MCF 10A (cell line): ENCODE results near the gene SH3BP1. TPM values are rescaled to one million over a fixed set of nuclear protein-coding genes. Genes with fewer than 3 reads are reported as not detected.
A peak's percentile ranks its signal among the peaks of the same experiment; 100 is the strongest.
"Not testable (repeated sequence)": the region's sequence is repeated elsewhere in the genome, so short reads cannot be mapped to it uniquely, and the experiment has no call there.

Experiments used
- BruUV-seq: library from RNA; stranded (reverse); fragments of 400-500 nt; replicated peaks from 2 replicates; lab custom pipeline; 2021; lab: Mats Ljungman, UMichigan
- CTCF ChIA-PET: fragments of 300-600 bp; sonication (Branson Sonifier 250); formaldehyde crosslinking; extraction: SDS; loops from one replicate; lab custom pipeline; 2021; ENCODE audit warnings: antibody characterized with exemption, inconsistent platforms; lab: Yijun Ruan, JAX
- POLR2A ChIA-PET: fragments of 300-600, 350-650 bp; sonication (Branson Sonifier 250); formaldehyde crosslinking; extraction: SDS; loops from one replicate; lab custom pipeline; 2020; ENCODE audit warnings: antibody characterized with exemption, inconsistent platforms; lab: Yijun Ruan, JAX
- DNase-seq: peaks from one replicate; pipeline ENCODE4 v3.0.0-alpha.2; 2018; ENCODE audit not compliant: unreplicated experiment
- H3K27ac Mint-ChIP-seq: one replicate; pipeline ENCODE4 v1.8.0; 2022; ENCODE audit warnings: mild to moderate bottlenecking, low read depth, mixed read lengths; ENCODE audit not compliant: unreplicated experiment
- H3K27me3 Mint-ChIP-seq: one replicate; pipeline ENCODE4 v1.8.0; 2022; ENCODE audit warnings: mixed read lengths; ENCODE audit not compliant: insufficient read depth, unreplicated experiment
- H3K36me3 Mint-ChIP-seq: one replicate; pipeline ENCODE4 v1.8.0; 2022; ENCODE audit warnings: mild to moderate bottlenecking, moderate library complexity, mixed read lengths; ENCODE audit not compliant: insufficient read depth, unreplicated experiment
- H3K4me1 Mint-ChIP-seq: one replicate; pipeline ENCODE4 v1.8.0; 2022; ENCODE audit warnings: mixed read lengths; ENCODE audit not compliant: insufficient read depth, unreplicated experiment
- H3K4me3 Mint-ChIP-seq: one replicate; pipeline ENCODE4 v1.8.0; 2022; ENCODE audit warnings: mild to moderate bottlenecking, moderate library complexity, mixed read lengths; ENCODE audit not compliant: unreplicated experiment
- H3K9me3 Mint-ChIP-seq: one replicate; pipeline ENCODE4 v1.8.0; 2022; ENCODE audit warnings: mixed read lengths; ENCODE audit not compliant: unreplicated experiment
- intact Hi-C: fragments of 100-400 bp; cut with micrococcal nuclease; formaldehyde crosslinking; loops from 2 replicates; pipeline ENCODE4 v1.14.1; 2022
- total RNA-seq: library from RNA; stranded (reverse); gene quantifications from 2 replicates; pipeline ENCODE4 v1.2.3, GENCODE V29; 2022
- TF ChIP-seq, protein P1 (sequence below): fragments of 200-600 bp; IDR thresholded peaks from one replicate; pipeline ENCODE4 v1.8.0; 2022; ENCODE audit warnings: antibody characterized with exemption, mild to moderate bottlenecking; ENCODE audit not compliant: unreplicated experiment

SH3BP1 gene
- total RNA-seq, 1 experiment from 2014 or later, result 1.5 TPM

DNA sequence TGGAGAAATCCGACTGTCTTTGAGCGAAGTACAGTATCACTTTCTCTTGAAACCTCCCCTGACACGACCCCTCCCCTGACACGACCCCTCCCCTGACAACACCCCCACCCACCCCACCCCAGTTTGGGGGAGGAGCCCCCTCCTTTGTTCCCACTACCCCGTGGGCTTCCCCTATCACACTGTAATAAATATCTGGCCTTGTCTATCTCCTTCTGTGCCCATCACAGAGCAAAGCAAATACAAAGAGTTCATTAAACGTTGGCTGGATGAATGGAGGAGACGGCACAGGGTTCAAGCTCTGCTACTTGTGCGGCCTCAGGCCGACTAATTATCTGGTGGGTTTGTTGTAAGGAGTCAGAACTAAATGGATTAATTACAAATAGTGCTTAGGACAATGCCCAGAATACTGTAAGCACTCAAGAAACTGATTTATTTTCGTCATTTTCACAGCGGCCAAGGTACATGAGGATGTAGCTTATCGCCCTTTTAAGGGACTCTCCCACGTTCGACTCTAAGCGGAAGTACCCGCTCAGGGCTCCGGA lies 31.5 kb upstream of the SH3BP1 start:
- intact Hi-C loops, result loop anchor here (1.0 to 5.0 kb wide), 2 partner anchors 69 to 357 kb away; partner anchors contain the start of gene LGALS1
- Mint-ChIP-seq H3K4me3 (peak overlapping the region; percentile 85), H3K4me1 (peaks cover 12% of the 10 kb centered on the region), H3K27ac (peak overlapping the region; percentile 98), H3K36me3 (no peaks in the 10 kb centered on the region), H3K9me3 (no peaks in the 10 kb centered on the region), H3K27me3 (no peaks in the 10 kb centered on the region)
- TF ChIP-seq, protein P1, sequence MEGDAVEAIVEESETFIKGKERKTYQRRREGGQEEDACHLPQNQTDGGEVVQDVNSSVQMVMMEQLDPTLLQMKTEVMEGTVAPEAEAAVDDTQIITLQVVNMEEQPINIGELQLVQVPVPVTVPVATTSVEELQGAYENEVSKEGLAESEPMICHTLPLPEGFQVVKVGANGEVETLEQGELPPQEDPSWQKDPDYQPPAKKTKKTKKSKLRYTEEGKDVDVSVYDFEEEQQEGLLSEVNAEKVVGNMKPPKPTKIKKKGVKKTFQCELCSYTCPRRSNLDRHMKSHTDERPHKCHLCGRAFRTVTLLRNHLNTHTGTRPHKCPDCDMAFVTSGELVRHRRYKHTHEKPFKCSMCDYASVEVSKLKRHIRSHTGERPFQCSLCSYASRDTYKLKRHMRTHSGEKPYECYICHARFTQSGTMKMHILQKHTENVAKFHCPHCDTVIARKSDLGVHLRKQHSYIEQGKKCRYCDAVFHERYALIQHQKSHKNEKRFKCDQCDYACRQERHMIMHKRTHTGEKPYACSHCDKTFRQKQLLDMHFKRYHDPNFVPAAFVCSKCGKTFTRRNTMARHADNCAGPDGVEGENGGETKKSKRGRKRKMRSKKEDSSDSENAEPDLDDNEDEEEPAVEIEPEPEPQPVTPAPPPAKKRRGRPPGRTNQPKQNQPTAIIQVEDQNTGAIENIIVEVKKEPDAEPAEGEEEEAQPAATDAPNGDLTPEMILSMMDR, result no peak
- BruUV-seq, result TSS peak; percentile 88
- ChIA-PET POLR2A (interaction anchor here (0.6 to 4.2 kb wide), 31 partner anchors 9 to 1080 kb away, joined by 3 to 31 read pairs (median 4); partner anchors contain the start of genes ANKRD54, CARD10, EIF3L and GCAT), CTCF (interaction anchor here (0.6 to 2.9 kb wide), 16 partner anchors 9 to 564 kb away, joined by 3 to 21 read pairs (median 5); no protein-coding TSS in a partner anchor)
- no peak for DNase-seq

GRCh38 chr22:37608477-37609239 lies 30.8 kb upstream of the SH3BP1 start, which contains the start of gene GGA1:
Gene GGA1, plus strand, starts transcription at chr22:37608834. Its CDS starts 27 bp downstream, at chr22:37608861.
- H3K36me3 Mint-ChIP-seq, result no peaks in the 10 kb centered on the region
- ChIA-PET CTCF (interaction anchor here (0.6 to 2.9 kb wide), 11 partner anchors 10 to 149 kb away, joined by 3 to 21 read pairs (median 4); no protein-coding TSS in a partner anchor), POLR2A (interaction anchor here (0.6 to 4.2 kb wide), 32 partner anchors 9 to 1080 kb away, joined by 3 to 31 read pairs (median 4); partner anchors contain the start of genes ANKRD54, CARD10, EIF3L and GCAT)
- peak within 1 kb of the TSS; percentile 98 for H3K27ac Mint-ChIP-seq
- H3K4me3 Mint-ChIP-seq, result peak within 1 kb of the TSS; percentile 85
- no TSS peak for BruUV-seq
- TF ChIP-seq, protein P1, result no peak
- peaks cover 12% of the 10 kb centered on the region for H3K4me1 Mint-ChIP-seq
- intact Hi-C loops, result loop anchor here (5.0 kb wide), 1 partner anchor 69 kb away; the partner anchor contains the start of gene LGALS1
- no peaks in the 10 kb centered on the region for H3K27me3 Mint-ChIP-seq
- no peaks in the 10 kb centered on the region for H3K9me3 Mint-ChIP-seq
- DNase-seq, result peak; percentile 96

GRCh38 chr22:37609240-37610152 lies 30.0 kb upstream of the SH3BP1 start:
- peak; percentile 15 for DNase-seq
- Mint-ChIP-seq H3K27me3 (no peaks in the 10 kb centered on the region), H3K36me3 (peaks cover under 1% of the 10 kb centered on the region), H3K4me1 (peaks cover 12% of the 10 kb centered on the region), H3K9me3 (no peaks in the 10 kb centered on the region), H3K27ac (peak overlapping the region; percentile 98), H3K4me3 (peak overlapping the region; percentile 85)
- TF ChIP-seq, protein P1, result no peak
- ChIA-PET CTCF (interaction anchor here (0.5 to 1.6 kb wide), 7 partner anchors 13 to 352 kb away, joined by 3 to 7 read pairs (median 4); no protein-coding TSS in a partner anchor), POLR2A (interaction anchor here (0.9 to 4.2 kb wide), 11 partner anchors 8 to 198 kb away, joined by 3 to 31 read pairs (median 18); partner anchors contain the start of genes GCAT, LGALS1, NOL12 and PDXP)
- TSS peak; percentile 22 for BruUV-seq
- intact Hi-C loops, result loop anchor here (5.0 kb wide), 1 partner anchor 68 kb away; the partner anchor contains the start of gene LGALS1

- BruUV-seq, H3K36me3 Mint-ChIP-seq: not testable (repeated sequence)
Observed at GRCh38 chr22:37610153-37610475, 29.4 kb upstream of the SH3BP1 start.

More at GRCh38 chr22:37610153-37610475, 29.4 kb upstream of the SH3BP1 start:
- H3K27ac Mint-ChIP-seq, result peak overlapping the region; percentile 98
- H3K27me3 Mint-ChIP-seq, intact Hi-C loops, H3K9me3 Mint-ChIP-seq, DNase-seq: not testable (repeated sequence)
- H3K4me1 Mint-ChIP-seq, result peaks cover 12% of the 10 kb centered on the region
- peak overlapping the region; percentile 85 for H3K4me3 Mint-ChIP-seq
- ChIA-PET CTCF (interaction anchor here (0.5 to 1.6 kb wide), 4 partner anchors 12 to 353 kb away, joined by 3 to 7 read pairs (median 6); no protein-coding TSS in a partner anchor), POLR2A (interaction anchor here (0.9 to 4.2 kb wide), 4 partner anchors 17 to 197 kb away, joined by 3 to 31 read pairs (median 13); partner anchors contain the start of genes GCAT and NOL12)
